Peyer's patch (tissue), 4 donors: Measurements from ENCODE around the gene CACNG4.

Source experiments
- POLR2A ChIP-seq, 2 donors: fragments of 450-650 bp; IDR thresholded peaks; one replicate each; pipeline ENCODE4 v1.5.1; 2017; ENCODE audit warnings: antibody characterized with exemption in 2 of 2, mild to moderate bottlenecking in 2 of 2, moderate library complexity in 2 of 2
- TF ChIP-seq, protein P1 (sequence below), 6 experiments: fragments of 450-650 bp in 4 of 6; fragments of 200-600 bp in 2 of 6; sonication (generic) in 1 of 6; IDR thresholded peaks; one replicate each; pipeline ENCODE4 v1.5.1; 2017 to 2019; ENCODE audit warnings: antibody characterized with exemption in 6 of 6, mild to moderate bottlenecking in 3 of 6, moderate library complexity in 1 of 6

DNA sequence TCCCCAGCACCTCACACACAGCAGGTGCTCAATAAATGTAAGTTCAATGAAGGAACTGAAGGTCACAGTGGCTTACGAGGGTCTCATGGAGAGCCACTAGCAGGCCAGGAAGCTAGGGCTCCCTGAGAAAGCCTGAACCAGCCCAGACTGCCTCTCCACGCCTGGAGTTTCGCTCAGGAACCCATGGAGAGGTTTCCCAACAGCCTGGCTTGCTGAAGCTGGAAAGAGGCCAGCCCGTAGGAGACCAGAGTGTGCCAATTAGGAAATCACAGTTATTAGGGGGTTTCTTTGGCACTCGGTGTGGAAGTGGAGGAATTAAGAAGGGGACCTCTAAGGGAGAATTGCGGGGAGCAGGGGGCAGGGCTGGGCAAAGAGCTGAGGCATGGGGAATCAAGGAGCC, 43.6 kb downstream of the CACNG4 start:
- TF ChIP-seq, protein P1, sequence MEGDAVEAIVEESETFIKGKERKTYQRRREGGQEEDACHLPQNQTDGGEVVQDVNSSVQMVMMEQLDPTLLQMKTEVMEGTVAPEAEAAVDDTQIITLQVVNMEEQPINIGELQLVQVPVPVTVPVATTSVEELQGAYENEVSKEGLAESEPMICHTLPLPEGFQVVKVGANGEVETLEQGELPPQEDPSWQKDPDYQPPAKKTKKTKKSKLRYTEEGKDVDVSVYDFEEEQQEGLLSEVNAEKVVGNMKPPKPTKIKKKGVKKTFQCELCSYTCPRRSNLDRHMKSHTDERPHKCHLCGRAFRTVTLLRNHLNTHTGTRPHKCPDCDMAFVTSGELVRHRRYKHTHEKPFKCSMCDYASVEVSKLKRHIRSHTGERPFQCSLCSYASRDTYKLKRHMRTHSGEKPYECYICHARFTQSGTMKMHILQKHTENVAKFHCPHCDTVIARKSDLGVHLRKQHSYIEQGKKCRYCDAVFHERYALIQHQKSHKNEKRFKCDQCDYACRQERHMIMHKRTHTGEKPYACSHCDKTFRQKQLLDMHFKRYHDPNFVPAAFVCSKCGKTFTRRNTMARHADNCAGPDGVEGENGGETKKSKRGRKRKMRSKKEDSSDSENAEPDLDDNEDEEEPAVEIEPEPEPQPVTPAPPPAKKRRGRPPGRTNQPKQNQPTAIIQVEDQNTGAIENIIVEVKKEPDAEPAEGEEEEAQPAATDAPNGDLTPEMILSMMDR (IDR thresholded peaks at IDR 0.05), result no peak
- TF ChIP-seq POLR2A (IDR thresholded peaks at IDR 0.05), result no peak
